B cell (primary cell): ENCODE results near the gene NEU2. TPM values are rescaled to one million over a fixed set of nuclear protein-coding genes. Genes with fewer than 3 reads are reported as not detected.

ENCODE experiments used
- ATAC-seq: fragments of 200-7000 bp; cut with Tn5 transposase; one replicate; pipeline ENCODE4 v1.10.0; 2021; ENCODE audit warnings: low read depth, mild to moderate bottlenecking, moderate number of reproducible peaks, moderate library complexity
- CTCF ChIA-PET: fragments of 350-600 bp; sonication (Branson Sonifier 250); formaldehyde crosslinking; loops from one replicate; lab custom pipeline; 2021; ENCODE audit warnings: antibody characterized with exemption, inconsistent platforms; lab: Charles Lee
- POLR2A ChIA-PET: fragments of 350-600 bp; sonication (Branson Sonifier 250); formaldehyde crosslinking; loops from one replicate; lab custom pipeline; 2021; ENCODE audit warnings: antibody characterized with exemption; lab: Charles Lee
- DNase-seq: peaks from one replicate; pipeline ENCODE4 v3.0.0; 2013
- H2AFZ ChIP-seq: 2 replicates; pipeline ENCODE4 v1.6.1; 2012; ENCODE audit warnings: mild to moderate bottlenecking, low read depth, low read length; ENCODE audit not compliant: insufficient read depth, poor library complexity, severe bottlenecking
- H3K27ac ChIP-seq, 2 donors: 1 replicate in 1 of 2; 2 replicates in 1 of 2; pipeline ENCODE4 v1.5.1; 2012 to 2013; ENCODE audit warnings: low read length in 2 of 2, mild to moderate bottlenecking in 2 of 2, moderate library complexity in 1 of 2
- H3K27me3 ChIP-seq, 4 experiments: fragments of 200-600 bp in 1 of 4; sonication (generic) in 1 of 4; replicated peaks in 1 of 4; 1 replicate in 2 of 4; 2 replicates in 2 of 4; pipeline versions ENCODE4 v1.6.1 to v1.7.0; 2013 to 2016; ENCODE audit warnings: low read length in 3 of 4, mild to moderate bottlenecking in 2 of 4, mixed read lengths in 1 of 4, moderate library complexity in 1 of 4; ENCODE audit not compliant: insufficient read depth in 4 of 4, control insufficient read depth in 3 of 4; ENCODE audit errors: control extremely low read depth in 1 of 4
- H3K36me3 ChIP-seq, 2 experiments: replicated peaks in 1 of 2; 1 replicate in 1 of 2; 2 replicates in 1 of 2; pipeline versions ENCODE4 v1.6.1 to v1.7.1; 2013; ENCODE audit warnings: low read length in 1 of 2; ENCODE audit not compliant: insufficient read depth in 2 of 2, control insufficient read depth in 1 of 2; ENCODE audit errors: control extremely low read depth in 1 of 2, extremely low read depth in 1 of 2
- H3K4me1 ChIP-seq, 2 donors: fragments of 200-600 bp in 1 of 2; sonication (generic) in 1 of 2; 1 replicate in 1 of 2; 2 replicates in 1 of 2; pipeline versions ENCODE4 v1.5.1 to v1.6.1; 2013 to 2017; ENCODE audit warnings: low read length in 2 of 2; ENCODE audit not compliant: control insufficient read depth in 2 of 2, insufficient read depth in 2 of 2
- H3K4me2 ChIP-seq: replicated peaks from 2 replicates; pipeline ENCODE3; 2012; ENCODE audit warnings: mild to moderate bottlenecking, low read depth, low read length; ENCODE audit not compliant: poor library complexity, severe bottlenecking
- H3K4me3 ChIP-seq, 5 experiments: fragments of 200-600 bp in 1 of 5; sonication (generic) in 1 of 5; 1 replicate in 3 of 5; 2 replicates in 2 of 5; pipeline versions ENCODE4 v1.5.1 to v1.7.0; 2011 to 2016; ENCODE audit warnings: low read length in 4 of 5, mild to moderate bottlenecking in 4 of 5, low read depth in 2 of 5, control low read depth in 1 of 5, moderate library complexity in 1 of 5; ENCODE audit not compliant: insufficient read depth in 1 of 5; ENCODE audit errors: control extremely low read depth in 1 of 5, extremely low read depth in 1 of 5
- H3K79me2 ChIP-seq: fragments of 200-600 bp; sonication (generic); one replicate; pipeline ENCODE4 v1.6.0; 2016; ENCODE audit warnings: low read length; ENCODE audit not compliant: control insufficient read depth, insufficient read depth
- H3K9ac ChIP-seq: fragments of 200-600 bp; sonication (generic); 2 replicates; pipeline ENCODE4 v1.6.1; 2017; ENCODE audit warnings: mild to moderate bottlenecking, low read length, moderate library complexity
- H3K9me3 ChIP-seq, 3 donors: one replicate each; pipeline versions ENCODE4 v1.6.1 to v1.7.1; 2013; ENCODE audit warnings: low read length in 2 of 3; ENCODE audit not compliant: control insufficient read depth in 2 of 3, insufficient read depth in 1 of 3; ENCODE audit errors: control extremely low read depth in 1 of 3
- H4K20me1 ChIP-seq: 2 replicates; pipeline ENCODE4 v1.6.0; 2012; ENCODE audit warnings: mild to moderate bottlenecking, low read length; ENCODE audit not compliant: insufficient read depth, control insufficient read depth, poor library complexity, severe bottlenecking
- H3K27ac Mint-ChIP-seq: one replicate; pipeline ENCODE4 v1.8.0; 2021; ENCODE audit warnings: mixed read lengths
- H3K27me3 Mint-ChIP-seq: one replicate; pipeline ENCODE4 v1.8.0; 2021; ENCODE audit warnings: mixed read lengths
- H3K4me1 Mint-ChIP-seq: one replicate; pipeline ENCODE4 v1.8.0; 2021; ENCODE audit warnings: mixed read lengths
- H3K4me3 Mint-ChIP-seq: one replicate; pipeline ENCODE4 v1.8.0; 2021; ENCODE audit warnings: mixed read lengths
- H3K9me3 Mint-ChIP-seq: one replicate; pipeline ENCODE4 v1.8.0; 2022; ENCODE audit warnings: mixed read lengths; ENCODE audit not compliant: insufficient read depth
- EZH2 ChIP-seq: IDR thresholded peaks from 2 replicates; pipeline ENCODE4 v1.6.1; 2012; ENCODE audit warnings: borderline replicate concordance, low read depth, mild to moderate bottlenecking, moderate library complexity, low read length; ENCODE audit not compliant: insufficient read depth, poor library complexity, severe bottlenecking
- WGBS: methylation state at CpG from one replicate; pipeline ENCODE4 v1.1.5; 2013; ENCODE audit warnings: missing lambda C conversion rate; ENCODE audit not compliant: insufficient coverage; 5-methylcytosine and 5-hydroxymethylcytosine counted together
- intact Hi-C: fragments of 100-400 bp; cut with micrococcal nuclease; formaldehyde crosslinking; loops from one replicate; pipeline ENCODE4 v1.10.0; 2022
- polyA plus RNA-seq: library from polyadenylated mRNA; depleted of rRNA; stranded (reverse); fragments of >200 nt; gene quantifications from 2 replicates; pipeline ENCODE4 v1.2.3, GENCODE V29; 2012
- total RNA-seq, 2 donors: library from RNA; stranded (reverse); fragments of 120-200 nt in 1 of 2; gene quantifications; 1 replicate in 1 of 2; 2 replicates in 1 of 2; pipeline versions ENCODE4 v1.2.3 to v1.2.4, GENCODE V29; 2013 to 2022
- TF ChIP-seq, protein P1 (sequence below): fragments of 200-600 bp; IDR thresholded peaks from one replicate; pipeline ENCODE4 v1.8.0; 2022; ENCODE audit warnings: antibody characterized with exemption, mild to moderate bottlenecking

Gene NEU2
- total and polyA plus RNA-seq, 2 donors (not counting 1 experiment from before 2014, with no cell fraction given) = not detected

DNA sequence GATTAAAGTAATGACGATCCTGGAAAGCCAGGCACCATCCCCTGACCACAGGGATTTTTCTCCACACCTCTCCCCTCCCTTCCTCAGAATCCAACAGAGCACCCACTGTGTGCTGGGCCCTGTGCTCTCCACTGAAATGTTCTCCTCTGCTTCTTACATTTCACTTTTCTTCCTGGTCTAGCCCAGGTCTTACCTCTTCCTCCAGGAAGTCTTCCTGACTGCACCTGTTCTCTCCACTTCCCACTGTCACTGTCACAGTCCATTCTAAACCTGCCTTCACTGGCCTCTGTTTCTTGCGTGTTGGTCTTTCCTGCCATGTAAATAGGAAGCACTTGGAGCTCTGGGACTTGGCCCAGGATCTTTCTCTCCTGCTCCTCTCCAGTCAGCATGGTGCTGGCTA lies 12.0 kb upstream of the NEU2 start:
- DNase-seq (no peak), ATAC-seq (no peak)
- Histone ChIP-seq H2AFZ (no peak overlapping the region), H4K20me1 (no peaks in the 10 kb centered on the region), H3K9me3 (no peaks in the 10 kb centered on the region), H3K4me3 (no peak overlapping the region), H3K4me2 (no peak overlapping the region), H3K36me3 (no peaks in the 10 kb centered on the region), H3K27me3 (no peaks in the 10 kb centered on the region), H3K79me2 (no peaks in the 10 kb centered on the region), H3K27ac (no peak overlapping the region), H3K4me1 (no peaks in the 10 kb centered on the region), H3K9ac (no peak overlapping the region)
- Mint-ChIP-seq H3K27me3 (no peaks in the 10 kb centered on the region), H3K4me3 (no peak overlapping the region), H3K27ac (no peak overlapping the region), H3K4me1 (no peaks in the 10 kb centered on the region), H3K9me3 (peaks cover 5% of the 10 kb centered on the region)
- POLR2A ChIA-PET = no interaction called here
- intact Hi-C loops = loop anchor here (10.0 kb wide), 1 partner anchor 416 kb away; no protein-coding TSS in a partner anchor
- WGBS = 90% methylated on average over 2 of the region's 2 CpGs
- no peak for TF ChIP-seq EZH2
- TF ChIP-seq, protein P1, sequence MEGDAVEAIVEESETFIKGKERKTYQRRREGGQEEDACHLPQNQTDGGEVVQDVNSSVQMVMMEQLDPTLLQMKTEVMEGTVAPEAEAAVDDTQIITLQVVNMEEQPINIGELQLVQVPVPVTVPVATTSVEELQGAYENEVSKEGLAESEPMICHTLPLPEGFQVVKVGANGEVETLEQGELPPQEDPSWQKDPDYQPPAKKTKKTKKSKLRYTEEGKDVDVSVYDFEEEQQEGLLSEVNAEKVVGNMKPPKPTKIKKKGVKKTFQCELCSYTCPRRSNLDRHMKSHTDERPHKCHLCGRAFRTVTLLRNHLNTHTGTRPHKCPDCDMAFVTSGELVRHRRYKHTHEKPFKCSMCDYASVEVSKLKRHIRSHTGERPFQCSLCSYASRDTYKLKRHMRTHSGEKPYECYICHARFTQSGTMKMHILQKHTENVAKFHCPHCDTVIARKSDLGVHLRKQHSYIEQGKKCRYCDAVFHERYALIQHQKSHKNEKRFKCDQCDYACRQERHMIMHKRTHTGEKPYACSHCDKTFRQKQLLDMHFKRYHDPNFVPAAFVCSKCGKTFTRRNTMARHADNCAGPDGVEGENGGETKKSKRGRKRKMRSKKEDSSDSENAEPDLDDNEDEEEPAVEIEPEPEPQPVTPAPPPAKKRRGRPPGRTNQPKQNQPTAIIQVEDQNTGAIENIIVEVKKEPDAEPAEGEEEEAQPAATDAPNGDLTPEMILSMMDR = no peak
- CTCF ChIA-PET = no interaction called here

DNA sequence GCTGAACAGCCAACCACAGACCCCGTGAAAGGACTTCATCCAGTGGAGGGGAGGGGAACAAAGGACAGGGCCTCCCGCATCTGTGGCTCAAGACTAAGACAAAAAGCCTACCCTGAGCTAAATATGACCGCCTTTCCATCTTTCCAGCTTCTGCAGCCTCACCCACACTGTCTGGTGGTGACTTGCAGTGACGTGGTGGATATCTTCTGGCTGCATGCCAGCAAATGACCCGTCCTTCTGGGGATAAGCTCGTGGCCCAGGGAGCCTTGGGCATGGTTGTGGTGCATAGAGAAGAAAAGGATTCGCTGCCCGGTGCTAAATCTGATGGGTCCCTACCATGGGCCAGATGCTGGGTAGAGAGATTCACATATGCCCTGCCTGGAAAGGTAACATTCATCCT lies 10.7 kb upstream of the NEU2 start:
- CTCF ChIA-PET = no interaction called here
- DNase-seq = no peak
- ATAC-seq = no peak
- Mint-ChIP-seq H3K4me1 (no peaks in the 10 kb centered on the region), H3K27ac (no peak overlapping the region), H3K4me3 (no peak overlapping the region), H3K27me3 (no peaks in the 10 kb centered on the region), H3K9me3 (peaks cover 5% of the 10 kb centered on the region)
- no peaks in the 10 kb centered on the region for H3K79me2 ChIP-seq
- no peak overlapping the region for H3K27ac ChIP-seq
- H3K4me3 ChIP-seq = no peak overlapping the region
- no peak overlapping the region for H3K9ac ChIP-seq
- H2AFZ ChIP-seq = no peak overlapping the region
- TF ChIP-seq, protein P1 = no peak
- WGBS = 96% methylated on average over 6 of the region's 8 CpGs
- no peaks in the 10 kb centered on the region for H3K36me3 ChIP-seq
- H3K9me3 ChIP-seq = no peaks in the 10 kb centered on the region
- intact Hi-C loops = loop anchor here (10.0 kb wide), 1 partner anchor 417 kb away; no protein-coding TSS in a partner anchor
- H4K20me1 ChIP-seq = no peaks in the 10 kb centered on the region
- POLR2A ChIA-PET = no interaction called here
- no peaks in the 10 kb centered on the region for H3K27me3 ChIP-seq
- no peak overlapping the region for H3K4me2 ChIP-seq
- H3K4me1 ChIP-seq = no peaks in the 10 kb centered on the region
